MCF 10A (cell line): ENCODE measurements around the gene NOXO1. TPM values are rescaled to one million over a fixed set of nuclear protein-coding genes. Genes with fewer than 3 reads are reported as not detected.

Experiments
- BruUV-seq: library from RNA; stranded (reverse); fragments of 400-500 nt; replicated peaks from 2 replicates; lab custom pipeline; 2021; lab: Mats Ljungman, UMichigan
- CTCF ChIA-PET: fragments of 300-600 bp; sonication (Branson Sonifier 250); formaldehyde crosslinking; extraction: SDS; loops from one replicate; lab custom pipeline; 2021; ENCODE audit warnings: antibody characterized with exemption, inconsistent platforms; lab: Yijun Ruan, JAX
- POLR2A ChIA-PET: fragments of 300-600, 350-650 bp; sonication (Branson Sonifier 250); formaldehyde crosslinking; extraction: SDS; loops from one replicate; lab custom pipeline; 2020; ENCODE audit warnings: antibody characterized with exemption, inconsistent platforms; lab: Yijun Ruan, JAX
- DNase-seq: peaks from one replicate; pipeline ENCODE4 v3.0.0-alpha.2; 2018; ENCODE audit not compliant: unreplicated experiment
- H3K27ac Mint-ChIP-seq: one replicate; pipeline ENCODE4 v1.8.0; 2022; ENCODE audit warnings: mild to moderate bottlenecking, low read depth, mixed read lengths; ENCODE audit not compliant: unreplicated experiment
- H3K27me3 Mint-ChIP-seq: one replicate; pipeline ENCODE4 v1.8.0; 2022; ENCODE audit warnings: mixed read lengths; ENCODE audit not compliant: insufficient read depth, unreplicated experiment
- H3K36me3 Mint-ChIP-seq: one replicate; pipeline ENCODE4 v1.8.0; 2022; ENCODE audit warnings: mild to moderate bottlenecking, moderate library complexity, mixed read lengths; ENCODE audit not compliant: insufficient read depth, unreplicated experiment
- H3K4me1 Mint-ChIP-seq: one replicate; pipeline ENCODE4 v1.8.0; 2022; ENCODE audit warnings: mixed read lengths; ENCODE audit not compliant: insufficient read depth, unreplicated experiment
- H3K4me3 Mint-ChIP-seq: one replicate; pipeline ENCODE4 v1.8.0; 2022; ENCODE audit warnings: mild to moderate bottlenecking, moderate library complexity, mixed read lengths; ENCODE audit not compliant: unreplicated experiment
- H3K9me3 Mint-ChIP-seq: one replicate; pipeline ENCODE4 v1.8.0; 2022; ENCODE audit warnings: mixed read lengths; ENCODE audit not compliant: unreplicated experiment
- CTCF ChIP-seq: fragments of 200-600 bp; IDR thresholded peaks from one replicate; pipeline ENCODE4 v1.8.0; 2022; ENCODE audit warnings: antibody characterized with exemption, mild to moderate bottlenecking; ENCODE audit not compliant: unreplicated experiment
- intact Hi-C: fragments of 100-400 bp; cut with micrococcal nuclease; formaldehyde crosslinking; loops from 2 replicates; pipeline ENCODE4 v1.14.1; 2022
- total RNA-seq: library from RNA; stranded (reverse); gene quantifications from 2 replicates; pipeline ENCODE4 v1.2.3, GENCODE V29; 2022

NOXO1 gene
- total RNA-seq, 1 experiment from 2014 or later, result 1.1 TPM

DNA sequence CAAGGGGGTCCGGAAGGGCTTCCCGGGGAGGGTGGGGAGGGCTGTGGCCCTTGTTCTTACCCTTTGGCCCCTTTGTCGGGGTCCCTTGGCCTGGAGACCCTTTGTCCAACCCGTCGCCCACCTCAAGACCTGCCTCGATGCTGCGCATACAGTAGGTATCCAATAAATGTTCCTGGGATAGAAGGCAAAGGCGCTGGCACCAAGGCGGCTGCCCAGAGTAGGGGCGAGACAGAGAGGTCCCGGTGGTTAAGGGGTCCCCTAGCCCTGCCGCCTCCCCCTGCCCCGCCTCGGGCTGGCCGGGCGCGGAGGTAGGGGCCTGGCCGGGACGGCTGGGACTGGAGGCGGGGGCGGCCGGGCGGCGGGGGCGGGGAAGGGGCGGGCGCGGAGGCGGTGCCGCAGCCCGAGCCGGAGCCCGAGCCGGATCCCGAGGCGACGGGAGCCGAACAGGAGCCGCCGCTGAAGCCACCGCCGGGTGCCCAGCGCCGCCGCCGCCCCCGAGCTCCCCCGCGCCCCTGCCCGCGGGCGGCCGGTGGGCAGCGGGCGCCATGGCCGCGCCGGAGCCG lies 45.3 kb upstream of the NOXO1 start, which contains the start of gene NHERF2:
NHERF2 (plus strand) TSS at position 442 of the 563 bp plus-strand sequence; CDS start at position 546, 104 bp downstream.
- intact Hi-C loops, result no loop called here
- BruUV-seq, result no TSS peak
- Mint-ChIP-seq H3K36me3 (peaks cover 13% of the 10 kb centered on the region), H3K27ac (no peak within 1 kb of the TSS), H3K4me3 (peak within 1 kb of the TSS; percentile 70), H3K27me3 (no peaks in the 10 kb centered on the region), H3K9me3 (no peaks in the 10 kb centered on the region), H3K4me1 (peaks cover 9% of the 10 kb centered on the region)
- no peak for DNase-seq
- POLR2A ChIA-PET, result interaction anchor here (1.2 to 2.6 kb wide), 4 partner anchors 15 to 21 kb away, joined by 5 to 11 read pairs (median 6); partner anchors contain the start of genes NTHL1 and TSC2
- CTCF ChIA-PET, result interaction anchor here (2.0 kb wide), 1 partner anchor 114 kb away, joined by 9 read pairs; no protein-coding TSS in a partner anchor
- no peak for TF ChIP-seq CTCF

DNA sequence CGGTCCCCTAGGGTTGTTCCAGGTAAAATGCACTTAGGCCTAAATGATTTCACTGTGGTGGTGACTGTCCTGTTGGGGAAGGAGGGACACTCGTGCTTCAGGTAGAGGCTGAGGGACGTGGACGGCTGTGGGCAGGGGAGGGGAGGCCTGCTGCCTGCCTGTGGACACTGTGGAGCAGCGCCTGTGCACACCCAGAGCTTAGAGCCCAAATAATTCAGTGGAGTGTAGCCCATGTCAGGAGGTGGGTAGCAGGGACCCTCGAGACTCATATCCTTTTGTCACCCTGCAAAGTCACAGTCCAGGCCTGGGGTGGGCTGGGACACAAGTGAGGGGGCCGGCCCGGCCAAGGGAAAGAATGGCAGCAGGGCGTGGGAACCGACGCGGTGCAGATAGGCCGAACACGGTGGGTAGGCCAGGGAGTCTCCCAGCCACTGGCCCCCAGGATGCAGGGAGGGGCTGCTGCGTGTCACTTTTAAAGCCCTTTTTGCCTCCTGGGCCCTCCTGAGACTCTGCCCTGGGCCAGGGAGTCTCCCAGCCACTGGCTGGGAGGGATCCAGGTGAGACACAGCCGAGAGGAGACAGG lies 44.7 kb upstream of the NOXO1 start:
- BruUV-seq, result no TSS peak
- Mint-ChIP-seq H3K4me3 (peak overlapping the region; percentile 70), H3K27ac (no peak overlapping the region), H3K27me3 (no peaks in the 10 kb centered on the region), H3K9me3 (no peaks in the 10 kb centered on the region), H3K36me3 (peaks cover 13% of the 10 kb centered on the region), H3K4me1 (peaks cover 9% of the 10 kb centered on the region)
- TF ChIP-seq CTCF, result no peak
- intact Hi-C loops, result no loop called here
- CTCF ChIA-PET, result interaction anchor here (1.1 to 2.0 kb wide), 2 partner anchors 114 to 128 kb away, joined by 5 to 9 read pairs; no protein-coding TSS in a partner anchor
- POLR2A ChIA-PET, result interaction anchor here (1.0 to 2.6 kb wide), 2 partner anchors 11 to 22 kb away, joined by 3 to 11 read pairs; partner anchors contain the start of genes NTHL1 and TSC2
- no peak for DNase-seq

DNA sequence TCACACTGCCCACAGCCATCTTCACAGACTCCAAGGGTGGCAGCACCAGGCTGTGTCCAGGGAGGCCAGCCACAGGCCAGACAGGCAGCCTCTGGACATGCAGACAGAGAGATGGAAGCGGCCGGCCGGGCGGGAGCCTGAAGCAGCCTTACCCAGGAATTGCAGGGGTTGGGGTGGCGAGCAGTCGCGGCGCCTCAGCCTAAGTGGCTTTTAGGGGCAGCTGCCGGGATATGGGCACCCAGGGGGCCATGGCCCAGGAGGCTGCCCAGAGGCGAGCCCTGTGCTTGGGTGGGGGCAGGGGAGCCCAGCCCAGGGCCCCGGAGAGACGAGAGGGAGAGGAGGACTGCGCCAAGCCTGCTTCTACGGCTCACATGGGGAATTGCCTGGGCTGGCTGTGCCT lies 44.0 kb upstream of the NOXO1 start:
- H3K4me1 Mint-ChIP-seq, result peaks cover 9% of the 10 kb centered on the region
- H3K4me3 Mint-ChIP-seq, result peak overlapping the region; percentile 54
- POLR2A ChIA-PET, result interaction anchor here (0.6 to 1.0 kb wide), 2 partner anchors 10 to 116 kb away, joined by 3 read pairs; no protein-coding TSS in a partner anchor
- intact Hi-C loops, result no loop called here
- CTCF ChIA-PET, result interaction anchor here (0.6 to 2.0 kb wide), 4 partner anchors 21 to 128 kb away, joined by 3 to 9 read pairs (median 5); partner anchors contain the start of genes NTHL1 and TSC2
- BruUV-seq, result no TSS peak
- no peaks in the 10 kb centered on the region for H3K27me3 Mint-ChIP-seq
- H3K27ac Mint-ChIP-seq, result no peak overlapping the region
- TF ChIP-seq CTCF, result no peak
- DNase-seq, result no peak
- H3K9me3 Mint-ChIP-seq, result no peaks in the 10 kb centered on the region
- H3K36me3 Mint-ChIP-seq, result peaks cover 7% of the 10 kb centered on the region

- Mint-ChIP-seq H3K27me3 (no peaks in the 10 kb centered on the region), H3K27ac (no peak overlapping the region), H3K4me1 (peaks cover 9% of the 10 kb centered on the region), H3K9me3 (no peaks in the 10 kb centered on the region), H3K36me3 (peaks cover 7% of the 10 kb centered on the region), H3K4me3 (peak overlapping the region; percentile 61)
- POLR2A ChIA-PET, result interaction anchor here (2.1 kb wide), 1 partner anchor 24 kb away, joined by 8 read pairs; the partner anchor contains the start of genes NTHL1 and TSC2
- TF ChIP-seq CTCF, result no peak
- intact Hi-C loops, result no loop called here
- CTCF ChIA-PET, result interaction anchor here (0.6 to 1.4 kb wide), 8 partner anchors 22 to 182 kb away, joined by 3 to 6 read pairs (median 4); partner anchors contain the start of gene TSC2
- DNase-seq, result no peak
- no TSS peak for BruUV-seq
Observed at GRCh38 chr16:2024032-2024420, 42.8 kb upstream of the NOXO1 start.
